Germinal center (tissue), 1 donor: ENCODE results near the gene MYO7A.

ENCODE experiments used
- DNase-seq: peaks from one replicate; pipeline ENCODE4 v3.0.0; 2012; ENCODE audit warnings: mixed read lengths, low spot score

Gene MYO7A

GRCh38 chr11:77200351-77201268 is 72.6 kb downstream of the MYO7A start:
- DNase-seq = no peak

DNA sequence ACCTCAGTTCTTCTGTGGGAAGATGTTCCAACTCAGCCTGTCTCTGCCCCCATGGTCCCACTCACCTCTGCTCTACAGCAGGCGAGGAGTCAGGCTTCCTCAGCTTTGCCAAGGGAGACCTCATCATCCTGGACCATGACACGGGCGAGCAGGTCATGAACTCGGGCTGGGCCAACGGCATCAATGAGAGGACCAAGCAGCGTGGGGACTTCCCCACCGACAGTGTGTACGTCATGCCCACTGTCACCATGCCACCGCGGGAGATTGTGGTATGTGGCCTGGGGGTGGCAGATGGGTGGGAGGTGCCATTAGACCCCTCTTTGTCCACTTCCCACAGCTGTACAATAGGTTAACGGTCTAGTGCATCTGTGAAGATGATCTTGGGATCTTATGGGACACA is 73.3 kb downstream of the MYO7A start:
- no peak for DNase-seq

GRCh38 chr11:77201991-77202841 is 74.2 kb downstream of the MYO7A start:
- no peak for DNase-seq

- DNase-seq = no peak
Observed at GRCh38 chr11:77202941-77203900, 75.2 kb downstream of the MYO7A start.

DNA sequence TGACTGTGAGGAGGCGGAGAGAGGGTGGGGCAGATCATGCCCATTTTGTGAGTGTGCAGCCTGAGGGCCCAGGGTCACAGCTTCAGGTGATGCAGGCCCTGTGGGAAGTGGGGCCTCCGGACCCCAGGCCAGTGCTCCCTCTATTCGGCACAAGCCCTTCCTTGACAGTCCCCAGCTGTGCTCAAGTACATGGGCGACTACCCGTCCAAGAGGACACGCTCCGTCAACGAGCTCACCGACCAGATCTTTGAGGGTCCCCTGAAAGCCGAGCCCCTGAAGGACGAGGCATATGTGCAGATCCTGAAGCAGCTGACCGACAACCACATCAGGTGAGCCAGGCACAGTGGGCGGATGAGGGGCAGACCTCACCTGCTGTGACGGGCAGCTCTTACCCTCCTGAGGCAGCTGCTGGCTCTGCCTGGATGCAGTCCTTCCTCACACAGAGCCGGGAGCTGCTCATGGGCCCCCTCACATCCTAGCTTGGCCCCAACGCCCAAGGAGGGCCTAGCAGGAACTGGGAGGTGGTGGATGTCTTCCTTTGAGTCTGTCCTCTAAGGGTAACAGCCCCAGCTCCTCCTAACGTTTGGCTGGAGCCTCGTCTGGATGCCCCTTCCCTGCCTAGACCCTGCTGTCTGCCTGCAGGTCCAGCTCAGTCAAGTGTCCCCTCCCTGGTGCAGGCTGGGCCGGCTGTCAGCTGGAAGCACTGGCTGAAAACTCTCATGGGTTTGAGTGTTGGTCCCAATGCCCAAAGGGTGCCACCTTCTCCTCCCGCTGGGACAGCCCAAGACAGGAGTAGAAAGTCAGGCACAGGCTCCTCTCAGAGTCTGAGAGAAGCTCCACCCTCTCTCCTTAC is 76.1 kb downstream of the MYO7A start:
- DNase-seq = no peak

DNA sequence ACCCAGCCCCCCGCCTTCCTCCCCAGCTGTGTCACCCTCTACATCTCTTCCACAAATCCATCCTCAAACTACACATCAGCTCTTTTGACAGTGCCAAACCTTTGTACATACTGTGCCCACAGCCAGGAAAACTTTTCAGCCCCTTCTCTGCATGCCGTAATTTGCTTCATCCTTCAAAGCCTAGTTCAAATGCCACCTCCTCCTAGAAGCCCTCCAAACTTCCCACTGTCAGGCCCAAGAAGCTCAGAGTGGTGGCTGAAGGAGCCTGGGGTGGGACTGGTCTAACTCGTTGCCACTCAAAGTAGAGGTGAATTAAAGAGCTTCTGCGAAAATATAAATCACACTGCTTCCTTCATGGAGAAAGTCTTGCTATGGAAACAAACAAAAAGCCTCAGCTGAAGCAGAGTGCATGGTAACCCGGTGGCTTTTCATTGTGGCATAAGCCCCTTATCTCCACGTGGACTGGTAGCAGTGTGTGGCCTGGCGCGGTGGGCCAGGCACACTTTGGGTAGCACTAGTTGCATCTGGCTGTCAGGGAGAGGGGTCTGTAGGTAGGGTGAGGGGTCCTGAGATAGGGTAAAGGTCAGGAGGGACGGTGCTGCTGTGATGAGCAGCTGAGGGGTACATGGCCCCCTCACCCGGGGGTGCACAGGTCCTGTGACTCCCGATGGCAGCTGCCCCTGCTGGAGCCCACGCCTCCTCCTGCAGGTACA is 76.9 kb downstream of the MYO7A start:
- no peak for DNase-seq

GRCh38 chr11:77205467-77206263 is 77.6 kb downstream of the MYO7A start:
- no peak for DNase-seq

GRCh38 chr11:77206264-77207018 is 78.4 kb downstream of the MYO7A start:
- no peak for DNase-seq

DNA sequence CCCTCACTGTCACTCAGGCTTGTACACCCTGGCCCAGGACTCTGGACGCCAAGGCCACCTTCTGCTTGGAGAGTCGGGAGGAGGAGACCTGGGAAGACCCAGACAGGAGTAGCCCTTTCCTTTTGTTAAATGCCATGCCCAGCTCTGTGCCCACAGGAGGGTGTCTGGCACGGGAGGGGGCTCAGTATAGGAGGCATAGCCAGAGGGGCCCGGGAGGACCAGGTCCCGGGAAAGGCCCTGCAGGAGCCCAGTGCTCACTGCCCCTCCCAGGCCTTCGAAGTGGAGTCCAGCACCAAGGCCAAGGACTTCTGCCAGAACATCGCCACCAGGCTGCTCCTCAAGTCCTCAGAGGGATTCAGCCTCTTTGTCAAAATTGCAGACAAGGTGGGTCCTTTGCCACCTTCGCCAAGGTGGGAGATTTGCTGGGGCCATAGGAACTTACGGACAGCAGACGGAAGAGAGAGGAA is 79.0 kb downstream of the MYO7A start:
- DNase-seq = no peak

DNA sequence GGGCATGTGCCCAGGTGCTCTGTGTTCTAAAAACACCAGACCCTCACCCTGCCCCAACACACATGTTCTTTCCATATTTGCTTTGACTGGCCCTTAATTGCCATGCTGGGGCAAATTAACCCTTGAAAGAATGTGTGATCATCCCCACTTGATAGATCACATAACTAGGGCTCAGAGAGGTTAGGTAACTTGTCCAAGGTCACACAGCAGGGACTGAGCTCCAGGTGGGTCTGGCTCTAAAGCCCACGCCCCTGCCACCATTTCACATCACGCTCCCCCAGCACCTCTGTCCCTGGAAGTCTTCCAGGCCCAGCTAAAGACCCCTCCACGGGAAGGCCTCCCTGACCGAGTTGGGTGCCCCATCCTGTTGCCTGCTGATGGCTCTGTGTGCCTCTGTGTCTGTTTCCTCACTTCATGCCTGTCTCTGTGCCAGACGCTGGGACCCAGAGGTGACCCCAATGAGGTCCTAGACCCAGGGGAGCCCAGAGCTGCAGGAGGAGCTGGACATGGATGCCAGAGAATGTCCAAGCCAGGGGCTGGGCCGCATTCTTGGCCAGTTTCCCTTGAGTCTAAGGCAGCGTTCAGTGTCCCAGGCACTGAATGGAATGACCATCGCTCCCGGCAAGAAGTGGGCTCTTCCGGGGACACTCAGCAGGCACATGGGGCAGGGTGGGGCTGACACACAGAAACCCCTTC is 79.7 kb downstream of the MYO7A start:
- no peak for DNase-seq

GRCh38 chr11:77208535-77208934 is 80.5 kb downstream of the MYO7A start:
- DNase-seq = no peak

- no peak for DNase-seq
Observed at GRCh38 chr11:77209663-77210062, 81.6 kb downstream of the MYO7A start.

GRCh38 chr11:77211040-77211451 is 83.0 kb downstream of the MYO7A start:
- no peak for DNase-seq

DNA sequence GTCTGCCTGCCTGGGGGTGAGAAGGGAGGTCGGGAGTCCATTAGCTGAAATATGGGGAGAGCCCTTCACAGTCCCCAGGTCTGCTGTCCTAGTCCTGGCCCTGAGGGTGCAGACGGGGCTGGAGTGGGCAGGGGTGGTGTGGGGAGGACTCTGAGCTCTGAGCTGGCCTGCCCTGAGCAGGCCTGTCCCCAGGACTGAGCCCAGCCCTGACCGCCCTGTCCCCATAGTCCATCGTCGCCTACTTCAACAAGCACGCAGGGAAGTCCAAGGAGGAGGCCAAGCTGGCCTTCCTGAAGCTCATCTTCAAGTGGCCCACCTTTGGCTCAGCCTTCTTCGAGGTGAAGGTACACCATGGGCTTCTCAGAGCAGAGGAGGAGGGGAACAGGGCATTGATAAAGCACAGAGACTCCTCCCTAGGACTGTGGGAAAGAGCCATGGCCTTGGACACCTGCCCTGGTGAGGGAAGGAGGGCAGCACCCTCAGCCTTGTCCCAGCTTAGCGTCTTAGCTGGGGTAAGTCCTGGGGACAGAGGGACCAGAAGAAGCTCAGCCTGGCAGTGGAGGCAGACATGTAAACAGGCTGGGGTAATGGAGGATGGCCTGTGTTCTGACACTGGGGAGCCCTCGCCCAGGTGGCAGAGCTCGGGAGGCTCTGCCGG is 83.7 kb downstream of the MYO7A start:
- DNase-seq = no peak

DNA sequence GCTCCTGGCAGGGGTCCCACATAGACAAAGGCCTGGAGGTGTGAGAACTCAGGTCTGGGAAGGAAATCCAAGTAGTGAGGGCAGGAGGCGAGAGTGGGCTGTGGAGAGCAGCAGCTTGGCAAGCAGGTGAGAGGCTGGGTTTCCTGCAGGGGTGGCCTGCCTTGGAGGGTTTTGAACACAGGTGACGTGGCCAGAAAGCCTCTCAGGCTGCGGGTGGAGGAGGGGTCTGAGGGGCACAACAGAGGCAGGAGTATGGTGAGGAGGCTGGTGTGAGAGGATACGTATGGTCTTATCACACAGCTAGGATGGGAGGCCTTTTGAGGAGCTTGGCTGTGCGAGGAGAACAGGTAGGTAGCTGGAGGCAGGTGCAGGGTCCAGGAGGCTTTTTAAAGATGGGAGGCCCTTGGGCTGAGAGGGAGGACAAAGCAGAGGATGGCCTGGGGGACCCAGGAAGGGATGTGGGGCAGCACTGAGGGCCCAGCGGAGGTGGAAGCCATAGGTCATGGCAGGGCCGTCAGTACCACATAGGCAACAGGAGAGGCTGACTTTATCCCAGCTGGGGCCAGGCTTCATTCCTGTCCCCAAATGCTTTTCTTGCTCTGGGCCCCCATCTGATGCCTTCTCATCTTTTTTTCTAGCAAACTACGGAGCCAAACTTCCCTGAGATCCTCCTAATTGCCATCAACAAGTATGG is 84.4 kb downstream of the MYO7A start:
- no peak for DNase-seq

- no peak for DNase-seq
Observed at GRCh38 chr11:77213029-77213579, 85.1 kb downstream of the MYO7A start.
